ENCODE measurements around the gene TAS2R42.

The TAS2R42 gene, protein sequence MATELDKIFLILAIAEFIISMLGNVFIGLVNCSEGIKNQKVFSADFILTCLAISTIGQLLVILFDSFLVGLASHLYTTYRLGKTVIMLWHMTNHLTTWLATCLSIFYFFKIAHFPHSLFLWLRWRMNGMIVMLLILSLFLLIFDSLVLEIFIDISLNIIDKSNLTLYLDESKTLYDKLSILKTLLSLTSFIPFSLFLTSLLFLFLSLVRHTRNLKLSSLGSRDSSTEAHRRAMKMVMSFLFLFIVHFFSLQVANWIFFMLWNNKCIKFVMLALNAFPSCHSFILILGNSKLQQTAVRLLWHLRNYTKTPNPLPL

DNA sequence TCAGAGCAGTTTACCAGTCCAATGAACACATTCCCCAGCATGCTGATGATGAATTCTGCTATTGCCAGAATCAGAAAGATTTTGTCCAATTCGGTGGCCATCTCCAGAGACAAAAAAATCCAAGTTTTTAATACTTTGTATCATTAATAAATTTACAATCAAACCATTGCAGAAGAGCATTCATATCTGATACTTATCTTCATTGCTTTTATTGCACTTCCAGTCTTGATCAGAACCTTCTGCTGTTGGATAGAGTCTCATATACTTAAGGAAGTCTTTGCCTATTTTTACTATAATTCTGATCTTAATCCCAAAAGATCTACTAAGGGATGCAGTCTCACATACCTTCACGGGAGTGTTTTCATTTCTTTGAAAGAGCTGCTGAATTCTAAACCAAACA is at the start of gene TAS2R42:
TSS of gene TAS2R42 (minus strand) at position 101 of the 400 bp plus-strand sequence. CDS start at position 101, 0 bp downstream.
- no peak for DNase-seq

DNA sequence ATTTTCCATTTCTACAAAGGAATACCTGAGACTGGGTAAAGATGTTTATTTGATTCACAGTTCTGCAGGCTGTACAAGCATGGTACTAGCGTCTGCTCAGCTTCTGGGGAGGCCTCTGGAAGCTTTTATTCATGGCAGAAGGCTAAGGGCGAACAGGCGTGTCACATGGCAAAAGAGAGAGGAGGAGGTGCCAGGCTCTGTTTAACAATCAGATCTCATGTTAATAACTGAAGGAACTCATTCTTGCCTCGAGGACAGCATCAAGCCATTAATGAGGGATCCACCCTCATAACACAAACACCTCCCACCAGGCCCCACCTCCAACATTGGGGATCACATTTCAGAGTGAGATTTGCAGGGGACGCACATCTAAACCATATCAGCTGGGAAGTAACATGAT is 46.8 kb upstream of the TAS2R42 start:
- DNase-seq: no peak

DNA sequence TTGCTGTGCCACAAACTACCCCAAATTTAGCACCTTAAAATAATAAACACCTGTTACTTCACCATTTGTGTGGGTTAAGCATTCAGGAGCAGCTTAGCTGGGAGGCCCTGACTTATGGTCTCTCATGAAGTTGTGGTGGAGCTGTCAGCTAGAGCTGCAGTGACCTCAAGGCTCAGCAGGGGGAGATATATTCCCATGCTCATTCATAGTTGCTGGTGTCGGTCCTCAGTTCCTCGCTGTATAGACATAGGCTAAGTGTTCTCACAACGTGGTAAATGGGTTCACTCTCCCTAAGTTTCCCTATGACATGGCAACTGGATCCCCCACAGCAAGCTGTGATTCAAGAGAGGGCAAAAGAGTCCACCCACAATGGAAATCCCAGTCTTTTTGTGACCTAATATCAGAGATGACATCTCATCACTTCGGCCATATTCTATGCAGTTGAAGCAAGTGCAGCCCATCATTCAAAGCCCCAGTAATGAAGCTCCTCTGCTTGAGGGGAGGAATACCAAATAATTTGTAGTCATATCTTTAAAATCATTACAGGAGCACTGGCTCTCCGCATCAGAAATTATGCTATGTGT is 41.7 kb upstream of the TAS2R42 start:
- peak; percentile 62 for DNase-seq

DNA sequence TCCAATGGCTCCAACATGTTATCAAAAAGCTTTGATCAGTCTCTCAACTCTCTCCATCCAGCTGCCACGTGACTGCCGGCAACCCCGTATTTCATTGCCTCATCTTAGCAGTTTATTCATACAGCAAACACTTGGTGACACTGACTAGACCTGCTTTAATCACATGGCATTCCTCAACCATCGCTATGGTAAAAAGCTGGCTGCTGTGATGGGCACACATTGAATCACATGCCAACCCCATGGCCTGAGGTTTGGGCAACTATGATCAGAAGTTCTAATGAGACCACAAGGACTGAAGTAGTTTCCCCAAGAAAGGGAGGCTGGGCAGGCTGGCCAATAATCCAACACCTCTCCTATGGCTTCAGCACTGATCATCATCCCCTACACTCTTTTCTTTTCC is 40.6 kb upstream of the TAS2R42 start:
- DNase-seq: no peak

DNA sequence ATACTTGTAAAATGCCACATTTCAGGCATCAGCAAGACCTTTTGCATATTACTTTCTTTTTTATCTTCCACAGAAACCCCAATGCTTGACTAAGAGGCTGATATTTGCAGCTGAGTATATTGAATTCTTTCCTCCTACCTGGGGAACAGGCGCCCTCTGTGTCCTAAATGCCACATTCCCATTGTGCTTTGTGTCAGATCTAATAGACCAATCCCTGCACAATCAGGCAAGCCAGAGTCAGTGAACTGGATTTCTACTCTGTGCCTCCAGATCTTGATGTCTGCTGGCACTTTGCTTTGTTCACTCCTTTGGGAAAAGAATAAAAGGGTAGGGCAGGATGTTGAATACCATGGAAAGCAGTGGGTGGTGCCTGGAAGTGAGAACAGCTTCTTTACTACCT is 22.4 kb upstream of the TAS2R42 start:
- DNase-seq: no peak

DNA sequence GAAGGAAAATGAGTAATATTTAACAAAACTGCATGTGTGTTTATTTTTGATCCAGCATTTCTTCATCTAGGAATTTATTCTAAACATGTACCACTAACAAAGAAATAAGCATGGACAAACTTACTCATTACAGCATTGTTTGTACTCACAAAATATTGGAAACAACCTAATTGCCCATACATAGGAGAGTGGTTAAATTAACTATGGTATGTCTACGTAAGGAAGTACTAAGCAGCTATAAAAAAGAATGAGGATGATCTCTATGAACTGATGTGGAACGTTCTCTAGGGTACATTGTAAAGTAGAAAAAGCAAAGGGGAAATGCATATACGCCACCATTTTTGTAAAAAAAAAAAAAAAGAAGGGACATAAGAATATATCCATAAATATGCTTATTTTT is 17.4 kb upstream of the TAS2R42 start:
- DNase-seq: no peak

DNA sequence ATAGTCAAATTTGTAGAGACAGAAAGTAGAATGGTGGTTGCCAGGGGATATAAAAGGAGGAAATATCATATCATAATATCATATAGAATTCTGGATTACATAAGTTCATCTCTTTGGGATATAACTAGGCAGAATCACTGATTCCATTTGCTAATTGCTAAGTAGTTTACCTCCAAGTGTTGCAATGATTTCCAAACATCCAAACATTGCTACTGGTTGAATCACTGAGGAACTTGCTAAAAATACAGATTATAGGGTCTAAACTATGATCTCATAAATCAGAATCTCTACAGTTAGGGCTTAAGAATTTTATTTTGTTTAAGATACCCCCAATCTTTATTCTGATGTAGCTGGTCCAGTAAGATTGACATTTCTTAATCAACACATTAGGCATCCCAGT is 16.1 kb upstream of the TAS2R42 start:
- no peak for DNase-seq

DNA sequence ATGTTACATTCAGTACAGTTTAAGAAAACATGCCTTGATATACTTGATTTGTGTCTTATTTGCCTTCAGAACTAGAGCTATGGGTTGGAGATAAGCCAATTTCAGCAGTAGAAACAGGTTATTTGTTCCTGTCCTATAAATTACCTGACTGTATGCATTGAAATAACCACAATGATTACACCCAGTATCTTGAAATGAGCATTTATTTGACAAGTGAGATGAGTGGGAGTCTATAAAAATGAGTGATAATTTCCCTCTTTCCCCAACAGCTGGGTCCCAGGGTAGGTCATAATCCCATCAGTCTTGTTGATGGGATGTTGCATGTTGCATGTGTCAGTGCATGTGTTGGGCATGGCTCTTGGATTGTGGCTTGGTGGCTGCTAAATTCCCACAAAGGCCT is 3.7 kb downstream of the TAS2R42 start:
- DNase-seq: no peak

DNA sequence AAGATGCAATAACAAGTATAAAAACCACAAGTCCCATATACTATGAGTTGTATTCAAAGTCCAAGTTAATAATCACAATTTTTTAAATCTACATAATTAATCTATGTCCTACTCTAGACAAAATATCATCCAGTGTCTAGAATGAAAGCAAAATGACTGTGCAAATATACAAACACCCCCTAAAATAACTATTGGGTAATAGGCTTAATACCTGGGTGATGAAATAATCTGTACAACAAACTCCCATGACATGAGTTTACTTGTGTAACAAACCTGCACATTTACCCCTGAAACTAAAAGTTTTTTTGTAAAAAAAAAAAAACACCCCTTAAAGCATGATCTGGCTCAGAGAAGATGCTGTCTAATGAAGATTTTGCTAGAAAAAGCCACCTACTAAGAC is 4.2 kb downstream of the TAS2R42 start:
- no peak for DNase-seq

DNA sequence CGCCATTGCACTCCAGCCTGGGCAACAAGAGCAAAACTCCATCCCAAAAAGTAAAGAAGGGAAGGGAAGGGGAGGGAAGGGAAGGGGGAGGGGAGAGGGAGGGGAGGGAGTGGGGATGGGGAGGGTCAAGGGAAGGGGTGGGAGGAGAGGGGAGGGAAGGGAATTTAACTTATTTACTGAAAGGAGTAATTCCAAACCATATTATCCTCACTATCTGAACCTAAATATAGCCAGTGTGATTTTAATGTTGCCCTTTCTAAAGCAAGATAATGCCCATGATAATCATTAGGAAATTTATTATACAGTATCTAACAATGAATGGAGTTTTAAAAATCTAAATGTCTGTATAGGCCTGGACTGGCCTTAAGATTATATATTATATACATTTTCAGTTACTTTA is 8.5 kb downstream of the TAS2R42 start:
- DNase-seq: no peak

DNA sequence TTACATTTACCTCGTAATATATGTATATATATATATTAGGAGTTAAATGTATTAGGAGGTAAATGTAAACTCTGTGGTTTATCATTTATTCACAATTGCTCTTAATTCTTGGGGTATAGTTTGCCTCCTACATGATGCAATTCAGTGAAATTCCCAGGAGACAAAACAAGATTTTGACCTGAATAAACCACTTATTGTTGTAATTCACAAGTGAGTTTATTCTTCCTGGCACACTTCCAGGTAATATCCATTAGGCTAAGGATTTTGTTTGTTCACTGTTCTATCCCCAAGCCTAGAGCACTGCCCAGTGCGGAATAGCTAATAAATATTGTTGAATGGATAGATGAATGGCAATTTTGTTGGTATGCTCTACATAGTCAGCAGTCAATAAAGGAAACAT is 12.7 kb downstream of the TAS2R42 start:
- DNase-seq: no peak

DNA sequence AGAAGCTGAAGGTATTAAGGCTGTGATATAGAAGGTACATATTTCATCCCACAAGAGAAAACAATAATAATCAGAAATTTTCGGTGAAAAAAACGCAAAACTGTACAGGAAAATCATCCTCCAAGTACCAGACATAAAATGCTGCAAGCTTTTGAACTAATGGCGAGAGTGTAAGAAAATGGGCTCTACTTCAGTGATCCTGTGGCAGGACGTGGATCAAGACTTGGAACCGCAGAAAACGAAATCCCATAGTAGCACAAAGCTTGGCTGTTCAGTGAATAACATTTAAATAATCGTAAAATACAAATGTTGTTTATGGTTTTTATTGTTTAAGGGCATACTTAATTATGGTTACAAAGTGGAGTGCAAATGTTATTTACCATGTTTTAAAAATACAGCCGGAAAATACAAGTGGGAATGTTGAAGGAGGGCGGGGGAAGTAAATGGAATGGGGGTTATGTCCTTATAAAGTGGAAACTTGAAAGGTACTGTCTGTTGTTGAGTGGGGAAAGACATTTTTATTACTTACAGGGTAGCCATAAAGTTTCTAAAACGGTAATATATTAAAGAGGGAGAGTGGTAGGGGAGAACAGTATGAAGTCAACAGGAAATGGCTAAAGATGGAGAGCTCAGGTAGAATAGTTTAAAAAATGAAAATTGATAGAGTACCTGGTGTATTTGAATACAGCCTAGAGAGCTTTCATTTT is 14.6 kb downstream of the TAS2R42 start:
- DNase-seq: no peak

DNA sequence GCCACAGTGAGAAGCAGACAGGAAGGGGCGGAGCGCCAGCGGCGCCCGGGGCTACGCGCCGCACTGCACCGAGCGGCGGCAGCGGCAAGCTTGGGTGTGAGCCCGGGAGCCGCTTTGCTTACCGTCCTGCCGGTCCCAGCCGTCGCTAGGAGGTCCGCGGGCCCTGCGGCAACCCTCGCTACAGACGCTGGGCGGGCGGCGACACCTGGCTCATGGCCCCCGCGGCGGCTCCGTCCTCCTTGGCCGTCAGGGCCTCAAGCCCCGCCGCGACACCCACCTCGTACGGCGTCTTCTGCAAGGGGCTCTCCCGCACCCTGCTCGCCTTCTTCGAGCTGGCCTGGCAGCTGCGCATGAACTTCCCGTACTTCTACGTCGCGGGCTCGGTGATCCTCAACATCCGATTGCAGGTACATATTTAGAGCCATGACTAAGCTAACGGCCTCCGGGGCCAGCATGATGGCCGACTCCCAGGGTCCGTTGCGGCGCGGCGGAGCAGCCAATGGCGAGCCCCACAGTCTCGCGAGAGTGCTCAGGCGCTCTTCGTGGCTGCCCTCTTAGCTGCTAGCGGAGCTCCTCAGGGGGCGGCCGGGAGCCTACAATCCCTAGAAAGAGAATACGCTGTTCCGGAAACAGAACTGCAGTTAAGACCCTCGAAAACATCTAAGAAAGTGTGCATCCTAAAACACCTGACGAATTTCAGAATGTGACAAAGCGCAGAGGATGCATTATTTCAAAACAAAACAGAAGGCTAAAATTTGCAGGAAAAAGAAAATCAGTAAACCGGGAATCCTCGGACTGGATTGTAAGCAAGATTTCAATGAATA is 15.4 kb downstream of the TAS2R42 start, which contains the start of gene SMIM10L1:
TSS of gene SMIM10L1 (plus strand) at position 50 of the 824 bp plus-strand sequence. CDS start at position 213, 163 bp downstream.
- peak; percentile 94 for DNase-seq

DNA sequence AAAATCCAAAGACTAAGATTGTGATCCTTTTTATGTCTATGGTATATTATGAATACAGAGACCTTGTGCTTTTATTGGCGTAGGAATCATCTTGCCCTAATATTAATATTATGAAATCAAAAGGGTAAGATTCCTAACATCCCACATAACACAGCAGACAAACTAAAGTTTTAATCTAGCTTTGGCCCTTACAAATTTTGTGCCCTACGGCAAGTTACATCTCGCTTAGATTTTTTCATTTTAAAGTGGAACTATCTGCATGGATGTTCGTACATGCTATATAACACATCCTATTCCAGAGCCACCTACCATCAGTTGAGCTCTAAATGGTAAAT is 16.0 kb downstream of the TAS2R42 start:
- DNase-seq: no peak

DNA sequence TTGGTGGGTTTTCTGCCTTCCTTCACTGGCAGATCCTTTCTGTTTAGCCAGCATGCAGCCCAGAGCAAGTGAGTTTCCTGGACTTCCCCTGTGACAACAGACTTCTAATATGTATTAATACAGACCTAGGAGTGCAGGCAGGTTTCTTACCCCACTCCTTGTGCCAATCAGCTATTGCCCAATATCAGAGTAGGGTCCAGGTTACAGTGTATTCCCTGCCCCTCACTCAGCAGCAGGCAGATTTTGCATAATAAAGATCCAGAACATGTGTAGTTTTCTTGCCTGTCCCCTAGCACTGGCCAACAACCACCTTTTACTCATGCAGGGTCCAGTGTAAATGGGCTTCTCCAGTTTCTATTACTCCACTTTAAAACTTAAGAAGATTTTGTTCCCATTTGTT is 20.4 kb downstream of the TAS2R42 start:
- DNase-seq: no peak

DNA sequence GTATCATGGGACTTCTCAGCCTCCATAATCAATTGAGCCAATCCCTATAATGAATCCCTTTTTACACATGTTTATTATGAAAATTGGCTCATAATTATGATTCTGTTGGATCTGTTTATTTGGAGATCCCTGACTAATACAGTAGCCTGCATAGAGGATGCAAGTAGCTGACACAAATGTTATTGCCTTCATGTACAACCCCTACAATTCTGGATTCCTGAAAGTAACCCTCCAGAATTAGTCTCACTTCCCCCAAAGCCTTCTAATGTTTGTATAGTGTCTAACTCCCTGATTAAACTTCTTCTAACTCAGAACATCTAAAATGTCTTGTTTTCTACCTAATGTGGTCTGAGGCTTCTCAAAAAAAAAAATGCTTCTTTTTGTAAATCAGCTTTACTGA is 22.4 kb downstream of the TAS2R42 start:
- no peak for DNase-seq

DNA sequence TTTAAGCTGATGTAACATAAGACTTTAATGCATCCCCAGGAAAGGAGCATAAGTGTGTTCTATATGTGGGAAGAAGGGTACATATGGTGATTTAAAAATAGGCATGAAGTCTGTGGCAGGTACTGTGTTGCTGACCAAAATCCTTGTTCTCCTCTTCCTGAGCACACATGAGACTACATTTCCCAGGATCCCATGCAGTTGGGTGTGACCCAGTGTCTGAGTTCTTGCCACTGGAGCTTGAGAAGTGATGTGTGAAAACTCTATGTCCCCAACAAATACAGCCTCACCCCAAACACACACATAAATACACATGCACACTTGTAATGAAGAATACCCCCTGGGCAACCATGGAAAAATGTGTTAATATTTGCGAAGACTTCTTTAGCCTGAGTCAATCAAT is 24.2 kb downstream of the TAS2R42 start:
- DNase-seq: no peak

DNA sequence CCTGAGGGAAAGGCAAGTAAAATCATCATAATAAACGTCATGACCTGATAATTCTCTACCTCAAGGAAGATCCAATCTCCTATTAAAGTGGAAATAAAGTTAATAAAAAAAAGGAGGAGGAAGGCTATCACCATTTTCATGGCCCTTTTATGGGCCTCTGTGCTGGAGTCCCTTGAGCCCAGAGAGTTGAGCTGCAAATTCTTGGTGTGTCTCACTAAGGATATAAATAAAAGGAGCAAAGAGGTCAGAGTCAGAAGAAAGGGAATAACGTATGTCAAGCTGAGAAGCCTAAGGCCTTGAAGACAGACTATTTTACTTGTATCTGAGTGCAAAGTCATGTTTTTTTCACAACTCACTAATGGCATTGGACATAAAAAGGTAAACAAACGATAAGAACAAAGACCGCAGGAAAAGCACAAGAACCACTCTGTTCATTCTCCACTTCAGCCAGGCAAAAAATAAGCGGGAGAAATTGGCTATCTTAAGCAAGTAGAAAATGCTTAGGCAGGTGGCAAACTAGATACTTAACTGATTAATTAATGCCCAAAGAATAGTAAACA is 27.8 kb downstream of the TAS2R42 start:
- no peak for DNase-seq

DNA sequence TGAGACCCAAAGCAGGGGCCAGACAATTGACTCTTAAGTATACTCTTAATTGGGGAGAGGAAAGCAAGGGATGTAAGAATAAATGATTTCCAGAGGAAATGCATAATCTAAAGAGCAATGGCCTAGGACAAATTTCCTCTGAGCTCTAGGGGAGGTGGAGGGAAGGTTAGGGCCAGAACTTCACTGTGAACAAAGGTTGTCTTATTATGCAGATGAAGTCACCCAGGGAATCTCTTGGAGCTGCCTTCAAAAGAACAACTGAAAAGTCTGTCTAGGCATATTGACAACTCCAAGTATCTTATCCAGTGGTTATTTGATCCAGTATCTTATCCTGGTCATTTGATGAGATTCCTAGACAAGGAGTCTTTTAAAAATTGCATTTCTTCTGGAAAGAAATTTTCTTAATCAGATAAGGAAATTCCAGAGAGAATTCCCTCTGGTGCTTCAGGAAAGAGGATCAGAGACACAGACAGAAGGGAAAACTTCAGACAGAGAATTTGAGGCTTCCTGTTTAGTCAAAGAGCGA is 32.3 kb downstream of the TAS2R42 start:
- DNase-seq: no peak

DNA sequence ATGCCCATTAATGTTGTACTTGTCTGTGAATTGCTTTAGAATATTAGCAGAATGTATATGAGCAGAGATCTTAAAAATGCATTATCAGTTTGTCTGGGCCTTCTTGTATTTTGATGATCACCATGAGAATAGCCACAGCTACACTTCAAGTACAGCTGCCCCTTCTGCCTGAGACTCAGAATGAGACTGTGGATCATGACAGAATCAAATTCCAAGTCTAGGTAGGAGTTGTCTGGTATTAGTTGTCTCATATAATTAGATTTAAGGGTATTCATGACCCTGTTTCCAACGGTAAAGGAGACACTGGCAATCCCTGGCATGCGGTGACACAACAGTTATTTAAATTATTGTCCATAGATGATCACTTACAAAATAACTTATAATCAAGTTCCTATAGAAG is 34.0 kb downstream of the TAS2R42 start:
- DNase-seq: no peak

DNA sequence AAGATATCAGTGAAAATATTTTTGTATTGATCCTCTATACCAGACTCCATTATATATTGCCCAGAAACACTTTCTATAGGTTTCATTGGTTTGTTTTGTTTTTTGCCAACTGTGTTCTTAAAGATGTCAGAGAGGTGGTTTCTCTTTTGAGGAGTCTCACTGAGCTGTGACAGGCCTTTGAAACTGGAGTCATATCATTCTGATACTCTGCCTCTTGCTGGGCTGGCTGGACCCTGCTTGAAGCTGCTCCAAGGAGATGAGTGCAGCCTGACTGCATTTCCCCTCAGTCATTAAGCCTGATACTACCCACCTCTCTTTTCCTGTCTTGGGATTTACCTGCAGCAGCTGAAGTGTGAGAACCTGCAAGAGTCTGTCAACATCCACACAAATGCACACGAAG is 35.9 kb downstream of the TAS2R42 start:
- no peak for DNase-seq

DNA sequence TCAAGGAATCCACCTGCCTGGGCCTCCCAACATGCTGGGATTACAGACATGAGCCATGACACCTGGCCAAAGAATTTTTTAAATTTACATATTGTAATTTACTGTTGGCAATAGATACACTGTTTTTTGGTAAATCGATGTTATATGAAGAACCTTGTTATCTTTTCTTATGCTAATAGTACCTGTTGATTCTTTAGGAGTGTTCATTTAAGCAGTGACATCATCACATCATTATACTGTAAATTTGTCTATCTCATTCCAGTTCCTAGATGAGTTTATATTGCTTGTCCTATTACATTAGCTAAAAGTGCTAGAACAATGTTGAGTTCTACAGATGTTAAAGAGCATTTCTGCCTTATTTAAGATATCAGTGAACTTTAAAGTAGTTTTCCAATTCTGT is 39.3 kb downstream of the TAS2R42 start:
- no peak for DNase-seq

DNA sequence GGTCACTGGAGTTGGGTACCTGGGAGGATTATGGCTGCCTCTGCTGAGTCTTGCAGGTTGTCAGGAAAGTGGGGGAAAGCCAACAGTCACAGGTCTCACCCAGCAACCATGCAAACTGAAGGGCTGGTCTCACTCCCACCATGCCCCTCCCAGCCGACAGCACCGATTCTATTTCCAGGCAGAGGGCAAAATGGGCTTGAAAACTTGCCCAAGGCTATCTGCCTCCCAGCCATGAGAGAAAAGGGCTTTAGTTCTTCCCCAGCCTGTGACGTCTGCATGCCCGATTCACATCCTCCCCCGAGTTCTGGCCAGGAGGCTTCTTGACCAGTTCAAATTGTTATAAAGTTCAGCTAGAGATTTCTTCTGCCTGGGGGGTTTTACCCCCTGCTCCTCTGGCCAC is 42.4 kb downstream of the TAS2R42 start:
- no peak for DNase-seq
